HG02973 (cell line): Measurements from ENCODE around the gene AKNAD1.

Experiments
- ATAC-seq: cut with Tn5 transposase; IDR thresholded peaks from one replicate; pipeline ENCODE4 v1.9.1; 2021; ENCODE audit warnings: moderate library complexity; ENCODE audit not compliant: unreplicated experiment

AKNAD1 gene

GRCh38 chr1:108863984-108864383 is 7.1 kb upstream of the AKNAD1 start:
- ATAC-seq = no peak

- ATAC-seq = no peak
These were observed 6.0 kb upstream of the AKNAD1 start for GRCh38 chr1:108862698-108863477.

GRCh38 chr1:108862017-108862610 is 5.2 kb upstream of the AKNAD1 start:
- ATAC-seq = no peak

GRCh38 chr1:108861566-108861965 is 4.7 kb upstream of the AKNAD1 start:
- ATAC-seq = no peak

- no peak for ATAC-seq
These were observed 3.5 kb upstream of the AKNAD1 start for GRCh38 chr1:108860190-108860907.

GRCh38 chr1:108858230-108858950 is 1.5 kb upstream of the AKNAD1 start:
- ATAC-seq = no peak

- ATAC-seq = no peak
These were observed 2.5 kb downstream of the AKNAD1 start for GRCh38 chr1:108854221-108855019.

GRCh38 chr1:108852221-108852975 is 4.5 kb downstream of the AKNAD1 start:
- no peak for ATAC-seq

GRCh38 chr1:108851567-108851966 is 5.3 kb downstream of the AKNAD1 start:
- ATAC-seq = no peak

- no peak for ATAC-seq
These were observed 6.0 kb downstream of the AKNAD1 start for GRCh38 chr1:108850929-108851328.

- no peak for ATAC-seq
These were observed 8.1 kb downstream of the AKNAD1 start for GRCh38 chr1:108848806-108849205.

GRCh38 chr1:108847494-108847893 is 9.4 kb downstream of the AKNAD1 start:
- no peak for ATAC-seq

GRCh38 chr1:108845991-108846390 is 10.9 kb downstream of the AKNAD1 start:
- no peak for ATAC-seq

- no peak for ATAC-seq
These were observed 11.4 kb downstream of the AKNAD1 start for GRCh38 chr1:108845446-108845845.

- ATAC-seq = no peak
These were observed 13.3 kb downstream of the AKNAD1 start for GRCh38 chr1:108843390-108844137.

- ATAC-seq = no peak
These were observed 14.2 kb downstream of the AKNAD1 start for GRCh38 chr1:108842525-108843181.

GRCh38 chr1:108841703-108842102 is 15.2 kb downstream of the AKNAD1 start:
- ATAC-seq = no peak

- no peak for ATAC-seq
These were observed 24.0 kb downstream of the AKNAD1 start for GRCh38 chr1:108832929-108833328.

- ATAC-seq = no peak
These were observed 25.7 kb downstream of the AKNAD1 start for GRCh38 chr1:108831225-108831624.
